Right atrium auricular region (tissue), 2 donors: ENCODE data around the gene ARHGEF25. TPM values are rescaled to one million over a fixed set of nuclear protein-coding genes. Genes with fewer than 3 reads are reported as not detected.

Source experiments
- DNase-seq: peaks from one replicate; pipeline ENCODE4 v3.0.0-alpha.2; 2019; ENCODE audit warnings: low spot score
- H3K27ac ChIP-seq, 2 donors: fragments of 200-600 bp; sonication (generic); 1 replicate in 1 of 2; 2 replicates in 1 of 2; pipeline ENCODE4 v1.5.1; 2016 to 2019
- H3K27me3 ChIP-seq, 2 donors: fragments of 200-600 bp; sonication (generic); one replicate each; pipeline versions ENCODE4 v1.5.1 to v1.6.0; 2017 to 2019
- H3K36me3 ChIP-seq: fragments of 200-600 bp; sonication (generic); one replicate; pipeline ENCODE4 v1.5.1; 2016
- H3K4me1 ChIP-seq, 2 donors: fragments of 200-600 bp; sonication (generic); one replicate each; pipeline versions ENCODE4 v1.5.1 to v1.6.0; 2017 to 2019
- H3K4me3 ChIP-seq, 2 donors: fragments of 200-600 bp; sonication (generic); 1 replicate in 1 of 2; 2 replicates in 1 of 2; pipeline ENCODE4 v1.5.1; 2017 to 2019; ENCODE audit warnings: mild to moderate bottlenecking in 1 of 2, moderate library complexity in 1 of 2
- H3K9me3 ChIP-seq, 2 donors: fragments of 200-600 bp; sonication (generic); one replicate each; pipeline ENCODE4 v1.5.1; 2019
- CTCF ChIP-seq, 2 donors: fragments of 200-600 bp; sonication (generic); IDR thresholded peaks; one replicate each; pipeline ENCODE4 v1.5.1; 2019; ENCODE audit warnings: antibody characterized with exemption in 2 of 2
- total RNA-seq, 2 donors: library from RNA; depleted of rRNA; stranded (reverse); fragments of >200 nt; gene quantifications; one replicate each; pipeline ENCODE4 v1.1.0, GENCODE V29; 2016

The ARHGEF25 gene
- total RNA-seq, 2 donors from 2014 or later = 7.4 to 11.0 TPM

- Histone ChIP-seq H3K36me3 (no peaks in the 10 kb centered on the region), H3K9me3 (no peaks in the 10 kb centered on the region), H3K4me1 (no peaks in the 10 kb centered on the region), H3K4me3 (no peak overlapping the region), H3K27me3 (no peaks in the 10 kb centered on the region), H3K27ac (no peak overlapping the region)
- no peak for TF ChIP-seq CTCF (IDR thresholded peaks at IDR 0.05)
- DNase-seq = no peak
Observed at GRCh38 chr12:57571926-57572762, 39.1 kb upstream of the ARHGEF25 start.

GRCh38 chr12:57574795-57575194 lies 36.4 kb upstream of the ARHGEF25 start:
- H3K9me3 ChIP-seq = no peaks in the 10 kb centered on the region
- H3K27me3 ChIP-seq = no peaks in the 10 kb centered on the region
- no peaks in the 10 kb centered on the region for H3K36me3 ChIP-seq
- DNase-seq = no peak
- no peak overlapping the region for H3K27ac ChIP-seq
- H3K4me3 ChIP-seq = no peak overlapping the region
- no peaks in the 10 kb centered on the region for H3K4me1 ChIP-seq
- no peak for TF ChIP-seq CTCF (IDR thresholded peaks at IDR 0.05)

GRCh38 chr12:57575771-57576612 lies 35.2 kb upstream of the ARHGEF25 start:
- no peaks in the 10 kb centered on the region for H3K36me3 ChIP-seq
- H3K27ac ChIP-seq = no peak overlapping the region
- DNase-seq = no peak
- H3K9me3 ChIP-seq = no peaks in the 10 kb centered on the region
- H3K27me3 ChIP-seq = no peaks in the 10 kb centered on the region
- H3K4me3 ChIP-seq = no peak overlapping the region
- no peak for TF ChIP-seq CTCF (IDR thresholded peaks at IDR 0.05)
- no peaks in the 10 kb centered on the region for H3K4me1 ChIP-seq

- Histone ChIP-seq H3K36me3 (no peaks in the 10 kb centered on the region), H3K27ac (no peak overlapping the region), H3K27me3 (no peaks in the 10 kb centered on the region), H3K4me3 (no peak overlapping the region), H3K4me1 (no peaks in the 10 kb centered on the region), H3K9me3 (no peaks in the 10 kb centered on the region)
- TF ChIP-seq CTCF (IDR thresholded peaks at IDR 0.05) = no peak
- DNase-seq = no peak
Observed at GRCh38 chr12:57576613-57577160, 34.5 kb upstream of the ARHGEF25 start.

GRCh38 chr12:57577981-57578758 lies 33.1 kb upstream of the ARHGEF25 start:
- DNase-seq = no peak
- no peaks in the 10 kb centered on the region for H3K27me3 ChIP-seq
- no peak overlapping the region for H3K4me3 ChIP-seq
- H3K9me3 ChIP-seq = no peaks in the 10 kb centered on the region
- H3K4me1 ChIP-seq = no peaks in the 10 kb centered on the region
- TF ChIP-seq CTCF (IDR thresholded peaks at IDR 0.05) = no peak
- no peak overlapping the region for H3K27ac ChIP-seq
- H3K36me3 ChIP-seq = no peaks in the 10 kb centered on the region
